ENCODE results near the gene ERGIC1. TPM values are rescaled to one million over a fixed set of nuclear protein-coding genes. Genes with fewer than 3 reads are reported as not detected.
A peak's percentile ranks its signal among the peaks of the same experiment; 100 is the strongest.

The ERGIC1 gene
- total RNA-seq, 4 donors from 2014 or later, result 54.4 to 108 (median 88.0) TPM

DNA sequence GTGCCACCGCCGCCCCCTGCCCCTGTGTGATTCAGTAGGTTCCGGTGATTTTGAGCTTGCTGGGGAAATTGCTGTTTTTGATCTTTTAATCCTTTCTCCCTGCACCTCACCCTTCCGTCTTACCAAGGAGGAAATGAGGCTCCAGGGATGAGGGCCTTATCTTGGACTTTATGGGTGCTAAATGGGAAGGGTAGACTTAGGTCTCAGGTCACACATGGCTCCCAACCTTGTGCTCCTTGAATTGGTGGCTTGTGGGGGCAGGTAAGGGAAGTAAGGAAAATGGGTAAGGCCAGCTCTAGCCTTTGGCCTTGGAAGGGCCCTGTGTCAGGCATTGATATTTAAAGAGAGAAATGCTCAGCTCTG, 1.9 kb downstream of the ERGIC1 start:
- peak overlapping the region in 1 of 4 donors; percentile 85 for H3K4me3 ChIP-seq
- no peaks in the 10 kb centered on the region for H3K36me3 ChIP-seq
- no peak for ATAC-seq
- DNase-seq, result no peak
- intact Hi-C loops (cut with DNase I; ENCODE audit: low total_unique reads), result loop anchor here (2.0 to 10.0 kb wide), 2 partner anchors 67 to 121 kb away; no protein-coding TSS in a partner anchor
- H3K9me3 ChIP-seq, result no peaks in the 10 kb centered on the region
- peaks cover 47 to 52% of the 10 kb centered on the region in 2 donors for H3K4me1 ChIP-seq
- peak overlapping the region; percentile 83 to 93 (median 87) for H3K27ac ChIP-seq
- H3K27me3 ChIP-seq, result no peaks in the 10 kb centered on the region
- TF ChIP-seq POLR2A (IDR thresholded peaks at IDR 0.05) (no peak), CTCF (IDR thresholded peaks at IDR 0.05 in 4 of 5, conservative IDR thresholded peaks at IDR 0.05 in 1 of 5) (no peak)
- in situ Hi-C loops (cut with MboI; ENCODE audit: low sequenced_read_pairs in 4 of 4), result loop anchor here in 1 of 4 donors (10.0 kb wide), 1 partner anchor 69 kb away; no protein-coding TSS in a partner anchor

- peak overlapping the region; percentile 83 to 93 (median 87) for H3K27ac ChIP-seq
These were observed 3.6 kb downstream of the ERGIC1 start for GRCh38 chr5:172837640-172838039.

GRCh38 chr5:172838151-172838875, 4.3 kb downstream of the ERGIC1 start:
- DNase-seq, result no peak
- no peak overlapping the region for H3K4me3 ChIP-seq
- H3K9me3 ChIP-seq, result no peaks in the 10 kb centered on the region
- intact Hi-C loops (cut with DNase I; ENCODE audit: low total_unique reads), result loop anchor here (10.0 kb wide), 1 partner anchor 124 kb away; no protein-coding TSS in a partner anchor
- in situ Hi-C loops (cut with MboI; ENCODE audit: low sequenced_read_pairs in 4 of 4), result loop anchor here in 1 of 4 donors (10.0 kb wide), 1 partner anchor 66 kb away; no protein-coding TSS in a partner anchor
- TF ChIP-seq POLR2A (IDR thresholded peaks at IDR 0.05), result no peak
- no peak for TF ChIP-seq CTCF (IDR thresholded peaks at IDR 0.05 in 4 of 5, conservative IDR thresholded peaks at IDR 0.05 in 1 of 5)
- H3K4me1 ChIP-seq, result peaks cover 56 to 62% of the 10 kb centered on the region in 2 donors
- no peak for ATAC-seq
- H3K27me3 ChIP-seq, result no peaks in the 10 kb centered on the region
- H3K27ac ChIP-seq, result peak overlapping the region; percentile 83 to 93 (median 87)
- no peaks in the 10 kb centered on the region for H3K36me3 ChIP-seq

More at GRCh38 chr5:172837640-172838039, 3.6 kb downstream of the ERGIC1 start:
- TF ChIP-seq POLR2A (IDR thresholded peaks at IDR 0.05), result no peak
- TF ChIP-seq CTCF (IDR thresholded peaks at IDR 0.05 in 4 of 5, conservative IDR thresholded peaks at IDR 0.05 in 1 of 5), result no peak
- intact Hi-C loops (cut with DNase I; ENCODE audit: low total_unique reads) (loop anchor here (10.0 kb wide), 1 partner anchor 123 kb away; no protein-coding TSS in a partner anchor), in situ Hi-C loops (cut with MboI; ENCODE audit: low sequenced_read_pairs in 4 of 4) (loop anchor here in 1 of 4 donors (10.0 kb wide), 1 partner anchor 67 kb away; no protein-coding TSS in a partner anchor)
- ATAC-seq (no peak), DNase-seq (no peak)
- peaks cover 56 to 62% of the 10 kb centered on the region in 2 donors for H3K4me1 ChIP-seq
- no peaks in the 10 kb centered on the region for H3K36me3 ChIP-seq
- no peak overlapping the region for H3K4me3 ChIP-seq
- H3K27me3 ChIP-seq, result no peaks in the 10 kb centered on the region
- no peaks in the 10 kb centered on the region for H3K9me3 ChIP-seq

GRCh38 chr5:172839669-172840431, 5.8 kb downstream of the ERGIC1 start:
- TF ChIP-seq POLR2A (IDR thresholded peaks at IDR 0.05), result no peak
- no peak for TF ChIP-seq CTCF (IDR thresholded peaks at IDR 0.05 in 4 of 5, conservative IDR thresholded peaks at IDR 0.05 in 1 of 5)
- no peak for DNase-seq
- Histone ChIP-seq H3K27me3 (no peaks in the 10 kb centered on the region), H3K36me3 (no peaks in the 10 kb centered on the region), H3K4me1 (peaks cover 55 to 58% of the 10 kb centered on the region in 2 donors), H3K4me3 (peak overlapping the region in 2 of 4 donors; percentile 18 to 19), H3K27ac (peak overlapping the region; percentile 78 to 84 (median 80)), H3K9me3 (no peaks in the 10 kb centered on the region)
- intact Hi-C loops (cut with DNase I; ENCODE audit: low total_unique reads) (loop anchor here (10.0 kb wide), 1 partner anchor 125 kb away; no protein-coding TSS in a partner anchor), in situ Hi-C loops (cut with MboI; ENCODE audit: low sequenced_read_pairs in 4 of 4) (loop anchor here in 1 of 4 donors (10.0 kb wide), 1 partner anchor 65 kb away; no protein-coding TSS in a partner anchor)
- peak; percentile 45 to 60 for ATAC-seq
